HepG2 (cell line): ENCODE measurements around the gene C3orf85. TPM values are rescaled to one million over a fixed set of nuclear protein-coding genes. Genes with fewer than 3 reads are reported as not detected.

Source experiments
- ATAC-seq: fragments of 200-7000 bp; cut with Tn5 transposase; 3 replicates; pipeline ENCODE4 v1.9.1; 2020; ENCODE audit warnings: mild to moderate bottlenecking, moderate library complexity
- BruUV-seq: library from RNA; stranded (reverse); fragments of 400-500 nt; replicated peaks from 2 replicates; lab custom pipeline; 2021; lab: Mats Ljungman, UMichigan
- CTCF ChIA-PET: fragments of 300-600 bp; formaldehyde crosslinking; extraction: SDS; loops from one replicate; lab custom pipeline; 2021; ENCODE audit warnings: low total read pairs, inconsistent platforms, low intra/inter-chr PET ratio; lab: Yijun Ruan, JAX
- POLR2A ChIA-PET: fragments of 350-600 bp; sonication (Branson Sonifier 250); formaldehyde crosslinking; loops from one replicate; lab custom pipeline; 2020; ENCODE audit warnings: antibody characterized with exemption, inconsistent platforms; lab: Yijun Ruan, JAX
- DNase-seq: peaks from one replicate; pipeline ENCODE4 v3.0.0-alpha.2; 2015; ENCODE audit warnings: low spot score
- FAIRE-seq: peaks from 3 replicates; lab custom pipeline; 2011; peaks lifted over from hg19 to GRCh38; lab: Jason Lieb, UNC
- H2AFZ ChIP-seq: one replicate; pipeline ENCODE4 v1.6.1; 2011; ENCODE audit warnings: low read length, inconsistent platforms
- H3K27ac ChIP-seq: fragments of 300-600 bp; 3 replicates; pipeline ENCODE4 v1.8.0; 2011; ENCODE audit warnings: mixed run types, mild to moderate bottlenecking, mixed read lengths, low read length, inconsistent platforms; ENCODE audit not compliant: insufficient read depth; ENCODE audit errors: extremely low read length
- H3K27me3 ChIP-seq, 2 experiments: fragments of 200-600 bp in 1 of 2; 2 replicates in 1 of 2; 3 replicates in 1 of 2; pipeline versions ENCODE4 v1.6.0 to v1.8.0; 2011; ENCODE audit warnings: low read length in 2 of 2, mild to moderate bottlenecking in 2 of 2, moderate library complexity in 2 of 2, inconsistent platforms in 1 of 2; ENCODE audit not compliant: insufficient read depth in 2 of 2, control insufficient read depth in 1 of 2
- H3K36me3 ChIP-seq, 2 experiments: fragments of 200-600 bp in 1 of 2; replicated peaks in 1 of 2; 2 replicates in 1 of 2; 3 replicates in 1 of 2; pipeline versions ENCODE4 v1.5.1 to v1.8.0; 2011; ENCODE audit warnings: low read length in 2 of 2, inconsistent platforms in 1 of 2; ENCODE audit not compliant: insufficient read depth in 2 of 2, control insufficient read depth in 1 of 2
- H3K4me1 ChIP-seq: 2 replicates; pipeline ENCODE4 v1.5.1; 2012; ENCODE audit warnings: low read length, inconsistent platforms; ENCODE audit not compliant: insufficient read depth
- H3K4me2 ChIP-seq: 2 replicates; pipeline ENCODE4 v1.6.0; 2011; ENCODE audit warnings: low read depth, low read length, inconsistent platforms
- H3K4me3 ChIP-seq, 3 experiments: fragments of 200-600 bp in 1 of 3; sonication (generic), shearing (Covaris generic) in 1 of 3; replicated peaks in 1 of 3; 2 replicates each; pipeline ENCODE4 v1.5.1; 2011 to 2016; ENCODE audit warnings: low read length in 3 of 3, inconsistent platforms in 2 of 3, low read depth in 2 of 3, mild to moderate bottlenecking in 2 of 3, control low read depth in 1 of 3, mixed read lengths in 1 of 3; ENCODE audit not compliant: insufficient read depth in 1 of 3
- H3K79me2 ChIP-seq: one replicate; pipeline ENCODE4 v1.6.1; 2011; ENCODE audit warnings: low read length, inconsistent platforms; ENCODE audit not compliant: insufficient read depth
- H3K9ac ChIP-seq: 2 replicates; pipeline ENCODE4 v1.6.0; 2011; ENCODE audit warnings: mild to moderate bottlenecking, low read depth, low read length, inconsistent platforms; ENCODE audit not compliant: insufficient read depth
- H3K9me3 ChIP-seq: 2 replicates; pipeline ENCODE4 v1.5.1; 2012; ENCODE audit warnings: mild to moderate bottlenecking, low read length
- H4K20me1 ChIP-seq: 2 replicates; pipeline ENCODE4 v1.6.0; 2011; ENCODE audit warnings: inconsistent platforms, mild to moderate bottlenecking, low read length, moderate library complexity; ENCODE audit not compliant: insufficient read depth
- DNMT3B ChIP-seq: conservative IDR thresholded peaks from 2 replicates; pipeline ENCODE4 v1.6.1; 2016; ENCODE audit warnings: missing biosample characterization, control low read depth
- JUN ChIP-seq: sonication (generic); formaldehyde crosslinking; IDR thresholded peaks from 2 replicates; pipeline ENCODE4 v1.4.0; 2020; ENCODE audit warnings: mild to moderate bottlenecking, missing genetic modification reagents
- KDM3A ChIP-seq: IDR thresholded peaks from 2 replicates; pipeline ENCODE4 v1.6.1; 2018; ENCODE audit warnings: low read depth, missing compliant biosample characterization
- KLF16 ChIP-seq, 2 experiments: sonication (generic) in 1 of 2; formaldehyde crosslinking in 1 of 2; IDR thresholded peaks; 2 replicates each; pipeline versions ENCODE4 v1.6.1 to v1.8.0; 2016 to 2023; ENCODE audit warnings: missing genetic modification reagents in 2 of 2, missing compliant biosample characterization in 1 of 2
- NFKB2 ChIP-seq: sonication (generic); formaldehyde crosslinking; IDR thresholded peaks from 2 replicates; pipeline ENCODE4 v1.4.0; 2020; ENCODE audit warnings: missing genetic modification reagents, borderline replicate concordance
- SNAPC2 ChIP-seq: sonication (generic); formaldehyde crosslinking; IDR thresholded peaks from 2 replicates; pipeline ENCODE4 v1.8.1; 2022; ENCODE audit warnings: mild to moderate bottlenecking, missing genetic modification reagents
- TBX2 ChIP-seq: sonication (generic); formaldehyde crosslinking; IDR thresholded peaks from 2 replicates; pipeline ENCODE4 v1.5.0; 2020; ENCODE audit warnings: missing genetic modification reagents, mild to moderate bottlenecking, borderline replicate concordance
- ZFAT ChIP-seq: sonication (generic); formaldehyde crosslinking; conservative IDR thresholded peaks from 2 replicates; pipeline ENCODE4 v1.8.1; 2023; ENCODE audit warnings: missing genetic modification reagents, inconsistent platforms
- ZNF124 ChIP-seq: sonication (generic); formaldehyde crosslinking; IDR thresholded peaks from 2 replicates; pipeline ENCODE4 v1.4.0; 2020; ENCODE audit warnings: missing genetic modification reagents
- ZNF589 ChIP-seq: sonication (generic); formaldehyde crosslinking; conservative IDR thresholded peaks from 2 replicates; pipeline ENCODE4 v1.8.0; 2022; ENCODE audit warnings: mild to moderate bottlenecking, moderate library complexity, missing genetic modification reagents
- ZNF75D ChIP-seq: sonication (generic); formaldehyde crosslinking; IDR thresholded peaks from 2 replicates; pipeline ENCODE4 v1.8.1; 2023; ENCODE audit warnings: missing genetic modification reagents, mild to moderate bottlenecking, borderline replicate concordance
- ZNF879 ChIP-seq: sonication (generic); formaldehyde crosslinking; IDR thresholded peaks from 2 replicates; pipeline ENCODE4 v1.8.1; 2023; ENCODE audit warnings: missing genetic modification reagents
- WGBS: methylation state at CpG from one replicate; pipeline ENCODE4 v1.1.6; 2017; ENCODE audit warnings: low lambda C conversion rate; 5-methylcytosine and 5-hydroxymethylcytosine counted together
- in situ Hi-C: cut with HindIII; loops from 2 replicates; pipeline ENCODE4 v1.10.0; 2017; ENCODE audit warnings: low pct_unique_long_range_greater_than_20kb; ENCODE audit not compliant: extremely low pct_ligation_motif_present
- intact Hi-C: fragments of 100-400 bp; cut with micrococcal nuclease; formaldehyde crosslinking; loops from one replicate; pipeline ENCODE4 v1.10.0; 2022; ENCODE audit not compliant: unreplicated experiment
- polyA plus RNA-seq, 8 experiments: library from polyadenylated mRNA; depleted of rRNA in 3 of 8; stranded (reverse) in 7 of 8; unstranded in 1 of 8; fragments of >200 nt; fragmentation: Illumina TruSeq in 4 of 8; extraction: Trizol in 4 of 8; gene quantifications; 2 replicates each; pipeline versions ENCODE4 v1.2.1 to v1.2.3, GENCODE V29; 2011 to 2016; ENCODE audit warnings: low read depth in 4 of 8, missing spikeins in 1 of 8, mixed read lengths in 1 of 8; ENCODE audit not compliant: insufficient read depth in 1 of 8
- total RNA-seq, 5 experiments: library from RNA; depleted of rRNA; stranded (reverse); fragments of >200 nt; fragmentation: Illumina TruSeq; extraction: Trizol; gene quantifications; 2 replicates each; pipeline ENCODE4 v1.2.3, GENCODE V29; 2016; ENCODE audit warnings: low read depth in 1 of 5
- TF ChIP-seq, protein P1 (sequence below): IDR thresholded peaks from 2 replicates; pipeline ENCODE4 v1.6.1; 2012; ENCODE audit warnings: low read depth, low read length, improper control_type of control experiment

Gene C3orf85
- total and polyA plus RNA-seq, 2 of the 13 experiments (the other 11 are each of a cell fraction or from before 2014, with no cell fraction given) = not detected

DNA sequence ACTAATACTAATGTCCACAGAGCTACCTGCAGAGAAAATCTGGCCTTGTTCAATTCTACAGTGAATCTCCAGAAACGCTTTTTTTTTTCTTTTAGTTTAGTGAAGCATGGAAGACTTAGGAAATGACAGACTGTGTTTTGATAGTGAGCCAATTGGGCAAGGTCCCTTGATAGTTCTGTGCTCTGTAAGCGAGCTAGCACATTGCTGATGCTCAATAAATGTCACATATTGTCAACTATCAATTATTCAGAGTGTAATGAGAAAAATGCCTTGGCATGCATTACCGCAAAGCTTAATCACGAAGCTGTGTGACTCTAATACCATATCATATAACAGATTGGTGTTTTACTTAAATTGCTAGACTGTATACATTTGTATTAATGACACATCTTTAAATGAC is 5.2 kb upstream of the C3orf85 start:
- BruUV-seq = no TSS peak
- intact Hi-C loops (no loop called here), in situ Hi-C loops (no loop called here)
- CTCF ChIA-PET = no interaction called here
- no peak overlapping the region for H3K27ac ChIP-seq
- TF ChIP-seq ZFAT (CRISPR knock-in tag) (no peak), SNAPC2 (CRISPR knock-in tag) (no peak), KLF16 (CRISPR knock-in tag; IDR thresholded peaks at IDR 0.05) (no peak), ZNF879 (CRISPR knock-in tag) (no peak), JUN (no peak), ZNF124 (no peak), ZNF589 (CRISPR knock-in tag) (no peak), KDM3A (no peak), DNMT3B (CRISPR knock-in tag) (no peak), TBX2 (CRISPR knock-in tag) (no peak), ZNF75D (no peak), NFKB2 (CRISPR knock-in tag) (no peak)
- TF ChIP-seq, protein P1, sequence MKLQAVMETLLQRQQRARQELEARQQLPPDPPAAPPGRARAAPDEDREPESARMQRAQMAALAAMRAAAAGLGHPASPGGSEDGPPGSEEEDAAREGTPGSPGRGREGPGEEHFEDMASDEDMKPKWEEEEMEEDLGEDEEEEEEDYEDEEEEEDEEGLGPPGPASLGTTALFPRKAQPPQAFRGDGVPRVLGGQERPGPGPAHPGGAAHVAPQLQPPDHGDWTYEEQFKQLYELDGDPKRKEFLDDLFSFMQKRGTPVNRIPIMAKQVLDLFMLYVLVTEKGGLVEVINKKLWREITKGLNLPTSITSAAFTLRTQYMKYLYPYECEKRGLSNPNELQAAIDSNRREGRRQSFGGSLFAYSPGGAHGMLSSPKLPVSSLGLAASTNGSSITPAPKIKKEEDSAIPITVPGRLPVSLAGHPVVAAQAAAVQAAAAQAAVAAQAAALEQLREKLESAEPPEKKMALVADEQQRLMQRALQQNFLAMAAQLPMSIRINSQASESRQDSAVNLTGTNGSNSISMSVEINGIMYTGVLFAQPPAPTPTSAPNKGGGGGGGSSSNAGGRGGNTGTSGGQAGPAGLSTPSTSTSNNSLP = no peak
- POLR2A ChIA-PET = no interaction called here
- H3K9me3 ChIP-seq = no peaks in the 10 kb centered on the region
- H3K4me3 ChIP-seq = no peak overlapping the region
- no peaks in the 10 kb centered on the region for H3K27me3 ChIP-seq
- H3K79me2 ChIP-seq = no peaks in the 10 kb centered on the region
- no peak overlapping the region for H3K9ac ChIP-seq
- no peak for DNase-seq
- H2AFZ ChIP-seq = no peak overlapping the region
- no peak for FAIRE-seq
- H3K4me2 ChIP-seq = no peak overlapping the region
- peaks cover 7% of the 10 kb centered on the region; the same call in 1 of the 2 replicates for H3K4me1 ChIP-seq
- ATAC-seq = no peak
- WGBS = 45% methylated on average over 4 of the region's 4 CpGs
- H4K20me1 ChIP-seq = no peaks in the 10 kb centered on the region
- H3K36me3 ChIP-seq = no peaks in the 10 kb centered on the region
